ENCODE data around the gene CLK3. TPM values are rescaled to one million over a fixed set of nuclear protein-coding genes. Genes with fewer than 3 reads are reported as not detected.

Gene CLK3
- total and polyA plus RNA-seq, 2 of the 13 experiments (the other 11 are each of a cell fraction or from before 2014, with no cell fraction given) = 41.5 to 82.0 TPM

DNA sequence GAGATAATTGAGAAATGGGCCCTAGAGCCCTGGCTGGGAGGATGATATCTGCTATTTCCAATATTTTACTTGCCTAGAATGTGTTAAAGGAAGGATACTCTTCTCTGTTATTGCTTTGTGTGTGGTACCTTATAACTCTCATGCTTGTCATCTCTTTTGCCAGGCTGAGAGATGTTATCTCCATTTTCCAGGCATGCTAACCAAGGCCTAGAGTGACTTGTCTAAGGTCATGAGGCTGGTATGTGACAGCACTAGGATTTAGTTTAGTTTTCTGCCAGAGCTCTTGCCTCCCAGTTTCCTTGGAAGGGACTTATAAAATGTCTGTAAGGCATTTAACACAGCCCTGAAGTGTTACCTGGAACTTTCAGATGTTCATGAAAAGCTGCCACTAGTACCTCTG lies 1.4 kb downstream of the CLK3 start (continued):
- TF ChIP-seq ZFAT (CRISPR knock-in tag; conservative IDR thresholded peaks at IDR 0.05) = no peak
- TF ChIP-seq, protein P1, sequence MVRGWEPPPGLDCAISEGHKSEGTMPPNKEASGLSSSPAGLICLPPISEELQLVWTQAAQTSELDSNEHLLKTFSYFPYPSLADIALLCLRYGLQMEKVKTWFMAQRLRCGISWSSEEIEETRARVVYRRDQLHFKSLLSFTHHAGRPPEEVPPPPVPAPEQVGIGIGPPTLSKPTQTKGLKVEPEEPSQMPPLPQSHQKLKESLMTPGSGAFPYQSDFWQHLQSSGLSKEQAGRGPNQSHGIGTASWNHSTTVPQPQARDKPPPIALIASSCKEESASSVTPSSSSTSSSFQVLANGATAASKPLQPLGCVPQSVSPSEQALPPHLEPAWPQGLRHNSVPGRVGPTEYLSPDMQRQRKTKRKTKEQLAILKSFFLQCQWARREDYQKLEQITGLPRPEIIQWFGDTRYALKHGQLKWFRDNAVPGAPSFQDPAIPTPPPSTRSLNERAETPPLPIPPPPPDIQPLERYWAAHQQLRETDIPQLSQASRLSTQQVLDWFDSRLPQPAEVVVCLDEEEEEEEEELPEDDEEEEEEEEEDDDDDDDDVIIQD (CRISPR knock-in tag; IDR thresholded peaks at IDR 0.05; ENCODE audit: low read depth) = no peak

DNA sequence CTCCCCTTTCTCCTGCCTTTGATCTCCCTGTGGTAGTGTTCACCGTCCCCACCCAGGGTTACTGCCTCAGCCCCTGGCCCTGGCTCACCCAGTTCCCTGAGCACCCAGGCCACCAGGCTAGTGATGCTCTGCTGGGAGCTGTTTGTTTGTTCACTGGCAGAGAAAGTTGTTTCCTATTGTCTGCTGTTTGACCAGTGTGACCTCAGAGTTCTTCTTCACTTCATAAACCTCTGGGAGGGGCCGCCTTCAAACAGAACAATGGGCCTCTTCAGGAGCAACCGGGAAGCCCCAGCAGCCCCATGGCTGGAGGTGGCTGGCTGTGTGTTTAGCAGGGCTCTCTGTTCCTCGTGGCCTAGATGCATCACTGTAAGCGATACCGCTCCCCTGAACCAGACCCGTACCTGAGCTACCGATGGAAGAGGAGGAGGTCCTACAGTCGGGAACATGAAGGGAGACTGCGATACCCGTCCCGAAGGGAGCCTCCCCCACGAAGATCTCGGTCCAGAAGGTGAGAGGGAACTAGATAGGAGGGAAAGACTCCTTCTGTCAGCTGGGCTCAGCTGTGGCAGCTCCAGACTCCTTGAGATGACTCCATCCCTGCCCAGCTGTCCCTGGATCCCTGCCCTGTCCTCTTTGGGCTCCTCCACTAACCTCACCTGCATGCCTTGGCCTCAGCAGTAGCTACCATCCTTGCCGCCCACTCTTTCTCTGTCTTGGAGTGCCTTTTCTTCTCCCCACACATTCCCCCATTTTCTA lies 3.4 kb downstream of the CLK3 start:
- CTCF ChIA-PET (ENCODE audit: low intra/inter-chr PET ratio, low total read pairs) = interaction anchor here (0.7 kb wide), 1 partner anchor 150 kb away, joined by 3 read pairs; no protein-coding TSS in a partner anchor
- TF ChIP-seq TCF7 (IDR thresholded peaks at IDR 0.05; ENCODE audit: low read depth) = peak; percentile 42; the same call in 1 of the 2 replicates
- no peak for TF ChIP-seq NRL (CRISPR knock-in tag; IDR thresholded peaks at IDR 0.05; ENCODE audit: borderline replicate concordance)
- no peak for TF ChIP-seq SOX6 (IDR thresholded peaks at IDR 0.05)
- peak; percentile 54 for TF ChIP-seq SOX6 (CRISPR knock-in tag; IDR thresholded peaks at IDR 0.05)
- TF ChIP-seq, protein P2, sequence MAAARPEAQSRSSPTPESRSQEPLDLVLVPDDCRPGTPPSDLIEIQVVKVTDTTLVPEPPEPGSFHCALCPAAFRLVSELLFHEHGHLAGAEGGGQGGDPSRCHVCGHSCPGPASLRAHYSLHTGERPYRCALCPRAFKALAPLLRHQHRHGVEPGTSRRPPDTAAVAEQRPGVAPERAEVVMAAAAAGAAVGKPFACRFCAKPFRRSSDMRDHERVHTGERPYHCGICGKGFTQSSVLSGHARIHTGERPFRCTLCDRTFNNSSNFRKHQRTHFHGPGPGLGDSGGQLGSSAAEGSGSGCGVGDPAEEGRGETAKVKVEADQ (CRISPR knock-in tag; IDR thresholded peaks at IDR 0.05; ENCODE audit: borderline replicate concordance) = no peak
- no peak for TF ChIP-seq ZNF496 (CRISPR knock-in tag; IDR thresholded peaks at IDR 0.05; ENCODE audit: insufficient replicate concordance)
- TF ChIP-seq, protein P3, sequence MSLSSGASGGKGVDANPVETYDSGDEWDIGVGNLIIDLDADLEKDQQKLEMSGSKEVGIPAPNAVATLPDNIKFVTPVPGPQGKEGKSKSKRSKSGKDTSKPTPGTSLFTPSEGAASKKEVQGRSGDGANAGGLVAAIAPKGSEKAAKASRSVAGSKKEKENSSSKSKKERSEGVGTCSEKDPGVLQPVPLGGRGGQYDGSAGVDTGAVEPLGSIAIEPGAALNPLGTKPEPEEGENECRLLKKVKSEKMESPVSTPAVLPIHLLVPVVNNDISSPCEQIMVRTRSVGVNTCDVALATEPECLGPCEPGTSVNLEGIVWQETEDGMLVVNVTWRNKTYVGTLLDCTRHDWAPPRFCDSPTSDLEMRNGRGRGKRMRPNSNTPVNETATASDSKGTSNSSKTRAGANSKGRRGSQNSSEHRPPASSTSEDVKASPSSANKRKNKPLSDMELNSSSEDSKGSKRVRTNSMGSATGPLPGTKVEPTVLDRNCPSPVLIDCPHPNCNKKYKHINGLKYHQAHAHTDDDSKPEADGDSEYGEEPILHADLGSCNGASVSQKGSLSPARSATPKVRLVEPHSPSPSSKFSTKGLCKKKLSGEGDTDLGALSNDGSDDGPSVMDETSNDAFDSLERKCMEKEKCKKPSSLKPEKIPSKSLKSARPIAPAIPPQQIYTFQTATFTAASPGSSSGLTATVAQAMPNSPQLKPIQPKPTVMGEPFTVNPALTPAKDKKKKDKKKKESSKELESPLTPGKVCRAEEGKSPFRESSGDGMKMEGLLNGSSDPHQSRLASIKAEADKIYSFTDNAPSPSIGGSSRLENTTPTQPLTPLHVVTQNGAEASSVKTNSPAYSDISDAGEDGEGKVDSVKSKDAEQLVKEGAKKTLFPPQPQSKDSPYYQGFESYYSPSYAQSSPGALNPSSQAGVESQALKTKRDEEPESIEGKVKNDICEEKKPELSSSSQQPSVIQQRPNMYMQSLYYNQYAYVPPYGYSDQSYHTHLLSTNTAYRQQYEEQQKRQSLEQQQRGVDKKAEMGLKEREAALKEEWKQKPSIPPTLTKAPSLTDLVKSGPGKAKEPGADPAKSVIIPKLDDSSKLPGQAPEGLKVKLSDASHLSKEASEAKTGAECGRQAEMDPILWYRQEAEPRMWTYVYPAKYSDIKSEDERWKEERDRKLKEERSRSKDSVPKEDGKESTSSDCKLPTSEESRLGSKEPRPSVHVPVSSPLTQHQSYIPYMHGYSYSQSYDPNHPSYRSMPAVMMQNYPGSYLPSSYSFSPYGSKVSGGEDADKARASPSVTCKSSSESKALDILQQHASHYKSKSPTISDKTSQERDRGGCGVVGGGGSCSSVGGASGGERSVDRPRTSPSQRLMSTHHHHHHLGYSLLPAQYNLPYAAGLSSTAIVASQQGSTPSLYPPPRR (CRISPR knock-in tag; IDR thresholded peaks at IDR 0.05; ENCODE audit: borderline replicate concordance) = no peak
- TF ChIP-seq NFIB (CRISPR knock-in tag; IDR thresholded peaks at IDR 0.05; ENCODE audit: borderline replicate concordance) = no peak
- TF ChIP-seq RFX5 (IDR thresholded peaks at IDR 0.05; ENCODE audit: low read depth, low read length) = no peak
- TF ChIP-seq ZNF570 (CRISPR knock-in tag; IDR thresholded peaks at IDR 0.05; ENCODE audit: borderline replicate concordance) = no peak

More for the DNA sequence above, 3.4 kb downstream of the CLK3 start:
- no peak for ATAC-seq
- no peaks in the 10 kb centered on the region for H3K9me3 ChIP-seq (ENCODE audit: low read length)
- in situ Hi-C loops (cut with HindIII; ENCODE audit: extremely low pct_ligation_motif_present, low pct_unique_long_range_greater_than_20kb) (no loop called here), intact Hi-C loops (cut with micrococcal nuclease; ENCODE audit: unreplicated experiment) (loop anchor here (5.0 kb wide), 2 partner anchors 177 to 247 kb away; no protein-coding TSS in a partner anchor)
- H3K27ac ChIP-seq (ENCODE audit: extremely low read length, insufficient read depth, low read length) = peak overlapping the region; percentile 30
- peaks cover 58% of the 10 kb centered on the region for H4K20me1 ChIP-seq (ENCODE audit: insufficient read depth, low read length)
- no peak overlapping the region for H3K9ac ChIP-seq (ENCODE audit: insufficient read depth, low read depth, low read length)
- H3K36me3 ChIP-seq (replicated peaks in 1 of 2; ENCODE audit: control insufficient read depth in 1 of 2, insufficient read depth in 2 of 2, low read length in 2 of 2) = peaks cover 28 to 49% of the 10 kb centered on the region in 2 experiments
- H3K4me1 ChIP-seq (ENCODE audit: insufficient read depth, low read length) = peaks cover 33% of the 10 kb centered on the region
- H3K27me3 ChIP-seq (ENCODE audit: control insufficient read depth in 1 of 2, insufficient read depth in 2 of 2, low read length in 2 of 2) = no peaks in the 10 kb centered on the region; a peak in 1 of 5 replicates
- peaks cover 50% of the 10 kb centered on the region for H3K79me2 ChIP-seq (ENCODE audit: insufficient read depth, low read length)
- DNase-seq (ENCODE audit: low spot score) = peak; percentile 59
- FAIRE-seq = no peak
- H3K4me3 ChIP-seq (replicated peaks in 1 of 3; ENCODE audit: insufficient read depth in 1 of 3, low read depth in 2 of 3, low read length in 3 of 3) = no peak overlapping the region
- 85% methylated on average over 15 of the region's 15 CpGs for WGBS (ENCODE audit: low lambda C conversion rate)
- H2AFZ ChIP-seq (ENCODE audit: low read length) = no peak overlapping the region
- POLR2A ChIA-PET = interaction anchor here (1.6 kb wide), 1 partner anchor 21 kb away, joined by 5 read pairs; no protein-coding TSS in a partner anchor
- peak overlapping the region; percentile 85 for H3K4me2 ChIP-seq (ENCODE audit: low read depth, low read length)
- BruUV-seq (replicated peaks) = no TSS peak
